NCI-H345 (cell line): Measurements from ENCODE around the gene GNPDA1.

ENCODE experiments used
- DNase-seq: peaks from one replicate; lab custom pipeline; 2025; lab: John Stamatoyannopoulos, UW

The GNPDA1 gene

GRCh38 chr5:141954194-141954593 lies 58.6 kb downstream of the GNPDA1 start:
- no peak for DNase-seq

DNA sequence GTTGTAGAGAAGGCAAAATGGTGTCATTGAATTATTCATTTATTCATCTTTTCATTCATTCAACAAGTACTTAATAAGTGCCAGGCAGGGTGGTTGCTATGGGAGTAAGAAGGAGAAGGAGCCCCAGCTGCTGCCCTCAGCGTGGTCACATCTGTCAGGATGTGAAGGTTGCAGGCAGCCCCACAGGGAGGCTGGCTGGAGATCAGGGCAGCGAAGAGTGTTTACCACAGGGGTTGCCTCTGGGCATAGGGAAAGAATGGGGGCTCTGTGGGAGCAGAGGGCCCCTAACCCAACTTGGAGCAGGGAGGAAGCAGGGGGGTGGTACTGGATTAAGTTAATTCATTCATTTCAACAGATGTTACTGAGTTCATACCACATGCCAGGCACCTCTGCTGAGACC lies 60.8 kb downstream of the GNPDA1 start:
- DNase-seq: no peak

- no peak for DNase-seq
These were observed 61.5 kb downstream of the GNPDA1 start for GRCh38 chr5:141951332-141951781.
